Trophoblast cell (in vitro differentiated cells and primary cell): ENCODE results near the gene CNTNAP4.

Experiments
- DNase-seq, 2 donors: peaks; one replicate each; pipeline ENCODE4 v3.0.0-alpha.2; 2016
- H2AFZ ChIP-seq: 2 replicates; pipeline ENCODE4 v1.6.1; 2013; ENCODE audit warnings: low read length, moderate library complexity, mild to moderate bottlenecking; ENCODE audit not compliant: insufficient read depth, poor library complexity
- H2AK5ac ChIP-seq: 2 replicates; pipeline ENCODE4 v1.6.1; 2013; ENCODE audit warnings: mild to moderate bottlenecking, low read length
- H2BK120ac ChIP-seq: 2 replicates; pipeline ENCODE4 v1.6.1; 2013; ENCODE audit warnings: low read length, mild to moderate bottlenecking, moderate library complexity; ENCODE audit not compliant: insufficient read depth, poor library complexity
- H2BK12ac ChIP-seq: 2 replicates; pipeline ENCODE4 v1.6.1; 2013; ENCODE audit warnings: mild to moderate bottlenecking, low read length, moderate library complexity
- H2BK5ac ChIP-seq: 2 replicates; pipeline ENCODE4 v1.6.1; 2013; ENCODE audit warnings: low read length, low read depth, moderate library complexity, mild to moderate bottlenecking; ENCODE audit not compliant: poor library complexity
- H3K14ac ChIP-seq: 2 replicates; pipeline ENCODE4 v1.6.1; 2013; ENCODE audit warnings: mild to moderate bottlenecking, low read length
- H3K18ac ChIP-seq: 2 replicates; pipeline ENCODE4 v1.6.1; 2013; ENCODE audit warnings: mild to moderate bottlenecking, low read length
- H3K23ac ChIP-seq: 2 replicates; pipeline ENCODE4 v1.6.1; 2013; ENCODE audit warnings: low read length
- H3K27ac ChIP-seq: 2 replicates; pipeline ENCODE4 v1.5.1; 2013; ENCODE audit warnings: low read depth, mild to moderate bottlenecking, inconsistent platforms, low read length, moderate library complexity
- H3K27me3 ChIP-seq: 2 replicates; pipeline ENCODE4 v1.6.1; 2013; ENCODE audit warnings: inconsistent platforms, mild to moderate bottlenecking, low read length, moderate library complexity; ENCODE audit not compliant: insufficient read depth
- H3K36me3 ChIP-seq, 2 experiments: 1 replicate in 1 of 2; 2 replicates in 1 of 2; pipeline ENCODE4 v1.6.1; 2013; ENCODE audit warnings: low read length in 2 of 2, mild to moderate bottlenecking in 2 of 2, moderate library complexity in 1 of 2; ENCODE audit not compliant: insufficient read depth in 2 of 2, control insufficient read depth in 1 of 2
- H3K4ac ChIP-seq: 2 replicates; pipeline ENCODE4 v1.6.1; 2013; ENCODE audit warnings: low read depth, mild to moderate bottlenecking, low read length, moderate library complexity
- H3K4me1 ChIP-seq, 2 experiments: 1 replicate in 1 of 2; 2 replicates in 1 of 2; pipeline ENCODE4 v1.6.1; 2013; ENCODE audit warnings: low read length in 2 of 2, mild to moderate bottlenecking in 2 of 2, moderate library complexity in 1 of 2; ENCODE audit not compliant: insufficient read depth in 2 of 2, control insufficient read depth in 1 of 2
- H3K4me2 ChIP-seq: 2 replicates; pipeline ENCODE4 v1.6.1; 2013; ENCODE audit warnings: inconsistent platforms, mild to moderate bottlenecking, low read length, moderate library complexity
- H3K4me3 ChIP-seq: 2 replicates; pipeline ENCODE4 v1.5.1; 2013; ENCODE audit warnings: mild to moderate bottlenecking, low read depth, low read length, inconsistent platforms
- H3K79me1 ChIP-seq: one replicate; pipeline ENCODE4 v1.6.1; 2013; ENCODE audit warnings: low read length
- H3K79me2 ChIP-seq: 2 replicates; pipeline ENCODE4 v1.6.1; 2013; ENCODE audit warnings: low read length, mild to moderate bottlenecking; ENCODE audit not compliant: control insufficient read depth, insufficient read depth, poor library complexity
- H3K9ac ChIP-seq: 2 replicates; pipeline ENCODE4 v1.6.1; 2013; ENCODE audit warnings: mild to moderate bottlenecking, low read length
- H3K9me3 ChIP-seq: 2 replicates; pipeline ENCODE4 v1.6.1; 2013; ENCODE audit warnings: low read depth, mild to moderate bottlenecking, control low read depth, inconsistent platforms, low read length; ENCODE audit not compliant: insufficient read depth
- H4K12ac ChIP-seq: 2 replicates; pipeline ENCODE4 v1.6.1; 2013; ENCODE audit warnings: low read depth, mild to moderate bottlenecking, low read length, moderate library complexity
- H4K8ac ChIP-seq: 2 replicates; pipeline ENCODE4 v1.6.1; 2013; ENCODE audit warnings: low read depth, mild to moderate bottlenecking, low read length, moderate library complexity
- H4K91ac ChIP-seq: one replicate; pipeline ENCODE4 v1.6.1; 2013; ENCODE audit warnings: low read depth, mild to moderate bottlenecking, low read length, moderate library complexity
- WGBS: extraction: QIAGEN DNeasy Blood & Tissue Kit; methylation state at CpG from one replicate; pipeline ENCODE4 v1.1.7; 2013; ENCODE audit warnings: missing lambda C conversion rate; ENCODE audit not compliant: insufficient read length, insufficient coverage; ENCODE audit errors: extremely low coverage; 5-methylcytosine and 5-hydroxymethylcytosine counted together

Gene CNTNAP4

GRCh38 chr16:76235426-76235825 is 41.8 kb upstream of the CNTNAP4 start:
- Histone ChIP-seq H2BK12ac (no peak overlapping the region), H3K18ac (no peak overlapping the region), H3K79me2 (no peaks in the 10 kb centered on the region), H3K4ac (no peak overlapping the region), H2BK120ac (no peak overlapping the region), H3K36me3 (no peaks in the 10 kb centered on the region), H3K4me1 (no peaks in the 10 kb centered on the region), H4K12ac (no peak overlapping the region), H2BK5ac (no peak overlapping the region), H3K27me3 (no peaks in the 10 kb centered on the region), H3K9me3 (peaks cover 2% of the 10 kb centered on the region), H2AK5ac (no peak overlapping the region), H3K23ac (no peak overlapping the region), H3K14ac (no peak overlapping the region), H3K9ac (no peak overlapping the region), H4K91ac (no peak overlapping the region), H3K4me3 (no peak overlapping the region), H2AFZ (no peak overlapping the region), H3K79me1 (no peaks in the 10 kb centered on the region), H3K4me2 (no peak overlapping the region), H3K27ac (no peak overlapping the region), H4K8ac (no peak overlapping the region)
- no CpG with 5 or more reads among the region's 12 CpGs for WGBS
- peak; percentile 4 to 11 for DNase-seq

GRCh38 chr16:76237471-76237870 is 39.7 kb upstream of the CNTNAP4 start:
- Histone ChIP-seq H3K79me2 (no peaks in the 10 kb centered on the region), H3K4me3 (no peak overlapping the region), H4K8ac (no peak overlapping the region), H3K27me3 (no peaks in the 10 kb centered on the region), H3K9me3 (peaks cover 2% of the 10 kb centered on the region), H4K12ac (no peak overlapping the region), H3K14ac (no peak overlapping the region), H3K27ac (no peak overlapping the region), H3K4me2 (no peak overlapping the region), H3K79me1 (no peaks in the 10 kb centered on the region), H4K91ac (no peak overlapping the region), H3K36me3 (no peaks in the 10 kb centered on the region), H2BK120ac (no peak overlapping the region), H2BK5ac (no peak overlapping the region), H3K23ac (no peak overlapping the region), H3K9ac (no peak overlapping the region), H3K4me1 (no peaks in the 10 kb centered on the region), H2AK5ac (no peak overlapping the region), H2BK12ac (no peak overlapping the region), H3K4ac (no peak overlapping the region), H3K18ac (no peak overlapping the region), H2AFZ (no peak overlapping the region)
- WGBS, result no CpG with 5 or more reads among the region's 2 CpGs
- no peak for DNase-seq

GRCh38 chr16:76241755-76242154 is 35.4 kb upstream of the CNTNAP4 start:
- Histone ChIP-seq H3K27ac (no peak overlapping the region), H4K91ac (no peak overlapping the region), H3K4me3 (no peak overlapping the region), H4K8ac (no peak overlapping the region), H3K9me3 (no peaks in the 10 kb centered on the region), H3K23ac (no peak overlapping the region), H3K18ac (no peak overlapping the region), H3K36me3 (no peaks in the 10 kb centered on the region), H3K4ac (no peak overlapping the region), H4K12ac (no peak overlapping the region), H3K4me2 (no peak overlapping the region), H2BK120ac (no peak overlapping the region), H3K4me1 (no peaks in the 10 kb centered on the region), H3K27me3 (no peaks in the 10 kb centered on the region), H3K79me1 (no peaks in the 10 kb centered on the region), H2BK12ac (no peak overlapping the region), H3K14ac (no peak overlapping the region), H3K9ac (no peak overlapping the region), H2BK5ac (no peak overlapping the region), H3K79me2 (no peaks in the 10 kb centered on the region), H2AK5ac (no peak overlapping the region), H2AFZ (no peak overlapping the region)
- no peak for DNase-seq
- WGBS, result no CpG with 5 or more reads among the region's 2 CpGs

- WGBS, result no CpG with 5 or more reads among the region's 1 CpG
These were observed 33.6 kb upstream of the CNTNAP4 start for GRCh38 chr16:76243620-76244019.

More at GRCh38 chr16:76243620-76244019, 33.6 kb upstream of the CNTNAP4 start:
- H3K4me1 ChIP-seq, result no peaks in the 10 kb centered on the region
- H4K8ac ChIP-seq, result no peak overlapping the region
- H3K79me2 ChIP-seq, result no peaks in the 10 kb centered on the region
- no peak overlapping the region for H3K9ac ChIP-seq
- no peak overlapping the region for H3K4me3 ChIP-seq
- no peak overlapping the region for H2AFZ ChIP-seq
- no peak overlapping the region for H3K14ac ChIP-seq
- no peak overlapping the region for H3K27ac ChIP-seq
- H3K27me3 ChIP-seq, result no peaks in the 10 kb centered on the region
- H3K36me3 ChIP-seq, result no peaks in the 10 kb centered on the region
- H3K18ac ChIP-seq, result no peak overlapping the region
- H3K4ac ChIP-seq, result no peak overlapping the region
- no peaks in the 10 kb centered on the region for H3K79me1 ChIP-seq
- no peak overlapping the region for H4K91ac ChIP-seq
- H3K9me3 ChIP-seq, result no peaks in the 10 kb centered on the region
- H2BK5ac ChIP-seq, result no peak overlapping the region
- H2BK12ac ChIP-seq, result no peak overlapping the region
- no peak overlapping the region for H3K23ac ChIP-seq
- no peak for DNase-seq
- no peak overlapping the region for H3K4me2 ChIP-seq
- no peak overlapping the region for H4K12ac ChIP-seq
- no peak overlapping the region for H2BK120ac ChIP-seq
- H2AK5ac ChIP-seq, result no peak overlapping the region
